ENCODE measurements around the gene F10. TPM values are rescaled to one million over a fixed set of nuclear protein-coding genes. Genes with fewer than 3 reads are reported as not detected.

The F10 gene
- polyA plus RNA-seq, 4 donors = 17.8 to 26.6 (median 21.3) TPM

DNA sequence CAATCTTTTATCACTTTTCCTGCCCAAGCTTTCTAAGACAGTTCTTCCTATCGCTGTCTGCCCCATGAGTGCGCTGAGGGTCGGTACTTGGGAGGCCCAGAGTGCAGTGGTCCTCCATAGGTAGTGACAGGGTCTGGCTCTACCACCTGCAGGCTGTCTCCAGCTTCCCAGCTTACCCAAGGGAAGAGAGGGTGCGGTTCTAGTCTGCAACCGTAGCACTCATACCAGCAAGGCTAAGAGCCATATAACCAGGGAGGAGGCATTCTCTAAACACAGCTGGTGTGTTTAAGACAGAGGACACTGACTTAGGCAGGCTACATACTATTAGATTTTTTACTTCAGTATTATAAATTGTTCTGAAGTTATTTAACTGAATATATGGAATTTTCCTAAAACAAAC, 44.1 kb downstream of the F10 start:
- DNase-seq (ENCODE audit: low read depth in 4 of 4, low spot score in 3 of 4) = no peak

DNA sequence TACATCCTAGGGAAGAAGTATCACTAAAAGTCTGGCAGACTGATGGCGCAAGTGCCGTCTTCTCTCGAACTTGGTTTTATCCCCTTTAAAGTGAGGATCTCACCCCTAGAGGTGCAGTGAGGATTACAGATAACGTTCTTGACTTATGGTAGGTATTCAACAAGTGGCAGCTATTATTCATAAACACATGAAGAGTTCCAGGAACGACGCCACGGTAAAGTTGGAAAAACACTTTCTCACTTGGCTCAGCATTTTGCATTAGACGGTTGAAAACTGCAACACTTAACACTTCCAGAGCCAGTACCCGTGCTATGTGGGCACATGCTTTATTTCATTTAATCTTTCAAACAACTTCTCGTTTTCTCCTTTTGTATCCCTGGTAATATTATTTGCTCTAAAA, 44.6 kb downstream of the F10 start:
- no peak for DNase-seq (ENCODE audit: low read depth in 4 of 4, low spot score in 3 of 4)

GRCh38 chr13:113167575-113167974, 45.0 kb downstream of the F10 start:
- no peak for DNase-seq (ENCODE audit: low read depth in 4 of 4, low spot score in 3 of 4)

- no peak for DNase-seq (ENCODE audit: low read depth in 4 of 4, low spot score in 3 of 4)
Observed at GRCh38 chr13:113168211-113168610, 45.6 kb downstream of the F10 start.

GRCh38 chr13:113169277-113170272, 47.0 kb downstream of the F10 start:
- DNase-seq (ENCODE audit: low read depth in 4 of 4, low spot score in 3 of 4) = no peak

- no peak for DNase-seq (ENCODE audit: low read depth in 4 of 4, low spot score in 3 of 4)
Observed at GRCh38 chr13:113170511-113170910, 47.9 kb downstream of the F10 start.

GRCh38 chr13:113171250-113172125, 48.9 kb downstream of the F10 start:
- no peak for DNase-seq (ENCODE audit: low read depth in 4 of 4, low spot score in 3 of 4)

- no peak for DNase-seq (ENCODE audit: low read depth in 4 of 4, low spot score in 3 of 4)
Observed at GRCh38 chr13:113172419-113172926, 49.9 kb downstream of the F10 start.

GRCh38 chr13:113176280-113176679, 53.7 kb downstream of the F10 start:
- DNase-seq (ENCODE audit: low read depth in 4 of 4, low spot score in 3 of 4) = no peak

DNA sequence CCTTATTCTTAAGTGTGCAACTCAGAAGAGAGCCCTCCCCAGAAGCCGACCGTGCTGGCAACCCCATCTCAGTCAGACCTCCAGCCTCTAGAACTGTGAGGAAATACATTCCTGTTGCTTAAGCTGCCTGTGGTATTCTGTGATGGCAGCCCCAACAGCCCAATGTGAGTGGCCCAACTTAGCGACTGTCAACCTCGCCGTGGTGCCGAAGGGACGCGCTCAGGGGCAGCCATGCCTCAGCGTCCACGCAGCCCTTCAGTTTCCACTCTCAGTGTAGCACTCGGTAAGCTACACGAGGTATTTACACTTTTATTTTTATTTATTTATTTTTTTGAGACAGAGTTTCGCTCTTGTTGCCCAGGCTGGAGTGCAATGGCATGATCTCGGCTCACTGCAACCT, 54.2 kb downstream of the F10 start:
- DNase-seq (ENCODE audit: low read depth in 4 of 4, low spot score in 3 of 4) = no peak

- DNase-seq (ENCODE audit: low read depth in 4 of 4, low spot score in 3 of 4) = no peak
Observed at GRCh38 chr13:113178070-113178895, 55.7 kb downstream of the F10 start.

DNA sequence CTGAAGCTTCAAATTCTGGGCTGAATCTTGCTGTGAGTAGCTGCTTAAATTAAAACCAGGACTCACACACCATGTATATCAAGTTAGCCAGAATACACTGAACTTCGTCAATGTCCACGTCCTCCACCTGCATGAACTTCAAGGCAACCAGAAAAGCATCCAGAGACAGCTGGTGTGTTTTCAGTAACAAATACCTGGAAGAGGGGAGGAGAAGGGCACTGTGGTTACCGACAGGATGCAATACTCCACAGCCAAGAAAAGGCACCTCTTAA, 56.2 kb downstream of the F10 start:
- DNase-seq (ENCODE audit: low read depth in 4 of 4, low spot score in 3 of 4) = no peak

GRCh38 chr13:113179374-113180230, 57.0 kb downstream of the F10 start:
- no peak for DNase-seq (ENCODE audit: low read depth in 4 of 4, low spot score in 3 of 4)

DNA sequence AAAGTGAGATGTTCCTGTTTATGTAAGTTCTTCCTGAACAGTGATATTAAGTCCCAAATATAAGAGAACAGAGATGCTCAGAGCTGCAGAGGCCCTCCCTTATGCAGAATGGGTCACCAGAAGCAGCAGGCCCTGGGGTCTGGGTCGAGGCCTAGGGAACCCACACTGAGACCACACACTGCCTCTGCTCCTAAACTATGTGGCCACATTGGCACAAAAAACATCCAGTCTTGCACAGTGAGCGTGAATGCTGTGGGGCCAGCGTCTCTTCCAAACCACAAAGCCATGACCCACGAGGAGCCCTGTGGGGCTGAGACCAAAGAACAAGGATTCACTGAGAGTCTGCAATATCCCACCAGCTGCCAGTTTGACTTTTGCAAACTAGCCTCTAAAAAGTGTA, 59.4 kb downstream of the F10 start:
- no peak for DNase-seq (ENCODE audit: low read depth in 4 of 4, low spot score in 3 of 4)

GRCh38 chr13:113183450-113184129, 61.0 kb downstream of the F10 start:
- no peak for DNase-seq (ENCODE audit: low read depth in 4 of 4, low spot score in 3 of 4)

- no peak for DNase-seq (ENCODE audit: low read depth in 4 of 4, low spot score in 3 of 4)
Observed at GRCh38 chr13:113184568-113185440, 62.2 kb downstream of the F10 start.

- no peak for DNase-seq (ENCODE audit: low read depth in 4 of 4, low spot score in 3 of 4)
Observed at GRCh38 chr13:113186061-113186900, 63.7 kb downstream of the F10 start.

All from right renal pelvis (tissue), 4 donors.